HG03103 (cell line): ENCODE data around the gene RBAK.
"Not testable (repeated sequence)": the region's sequence is repeated elsewhere in the genome, so short reads cannot be mapped to it uniquely, and the experiment has no call there.

ENCODE experiments used
- ATAC-seq: cut with Tn5 transposase; IDR thresholded peaks from one replicate; pipeline ENCODE4 v1.9.1; 2021; ENCODE audit warnings: low read depth; ENCODE audit not compliant: unreplicated experiment

Gene RBAK

GRCh38 chr7:5047127-5047526 lies 1.5 kb downstream of the RBAK start:
- not testable (repeated sequence) for ATAC-seq

DNA sequence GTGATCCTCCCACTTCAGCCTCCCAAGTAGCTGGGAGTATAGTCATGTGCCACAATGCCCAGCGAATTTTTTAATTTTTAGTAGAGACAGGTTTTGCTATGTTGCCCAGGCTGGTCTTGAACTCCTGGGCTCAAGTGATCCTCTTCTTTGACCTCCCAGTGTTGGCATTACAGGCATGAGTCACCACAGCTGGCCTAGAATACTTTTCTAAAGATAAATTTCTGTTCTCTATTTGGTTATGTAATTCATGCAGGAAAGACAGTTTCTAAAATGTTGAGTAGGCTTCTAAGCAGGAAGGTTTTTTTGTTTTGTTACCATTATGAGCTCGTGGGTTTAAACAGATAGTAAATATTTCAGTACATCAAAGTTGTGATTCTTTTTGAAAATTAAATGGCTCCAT lies 5.0 kb downstream of the RBAK start:
- ATAC-seq, result no peak

DNA sequence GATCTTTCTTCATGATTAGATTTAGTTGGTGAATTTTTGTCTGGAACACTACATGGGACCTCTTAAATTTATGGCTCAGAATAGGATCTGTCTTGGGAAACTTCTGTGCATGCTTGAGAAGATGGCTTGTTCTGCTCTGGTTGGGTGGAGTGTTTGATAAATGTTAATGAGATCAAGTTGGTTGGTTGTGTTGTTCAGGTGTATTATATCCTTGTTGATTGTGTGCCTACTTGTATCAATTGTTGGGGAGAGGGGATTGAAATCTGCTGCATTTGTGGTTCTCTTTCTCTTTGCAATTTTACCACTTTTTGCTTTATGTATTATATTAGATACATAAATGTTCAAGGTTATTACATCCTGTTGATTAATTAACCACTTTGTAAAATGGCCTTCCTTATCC lies 6.1 kb downstream of the RBAK start:
- not testable (repeated sequence) for ATAC-seq

GRCh38 chr7:5053175-5053574 lies 7.5 kb downstream of the RBAK start:
- ATAC-seq, result no peak

DNA sequence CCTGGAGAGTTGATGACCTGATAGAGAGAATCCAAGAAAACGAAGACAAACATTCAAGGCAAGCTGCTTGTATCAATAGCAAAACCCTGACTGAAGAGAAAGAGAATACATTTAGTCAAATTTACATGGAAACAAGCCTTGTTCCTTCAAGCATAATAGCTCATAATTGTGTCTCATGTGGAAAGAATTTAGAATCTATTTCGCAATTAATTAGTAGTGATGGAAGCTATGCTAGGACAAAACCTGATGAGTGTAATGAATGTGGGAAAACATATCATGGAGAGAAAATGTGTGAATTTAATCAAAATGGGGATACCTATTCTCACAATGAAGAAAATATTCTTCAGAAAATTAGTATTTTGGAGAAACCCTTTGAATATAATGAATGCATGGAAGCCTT lies 18.0 kb downstream of the RBAK start:
- ATAC-seq, result no peak

GRCh38 chr7:5064391-5065106 lies 18.9 kb downstream of the RBAK start:
- no peak for ATAC-seq

GRCh38 chr7:5065107-5065407 lies 19.4 kb downstream of the RBAK start:
- no peak for ATAC-seq

DNA sequence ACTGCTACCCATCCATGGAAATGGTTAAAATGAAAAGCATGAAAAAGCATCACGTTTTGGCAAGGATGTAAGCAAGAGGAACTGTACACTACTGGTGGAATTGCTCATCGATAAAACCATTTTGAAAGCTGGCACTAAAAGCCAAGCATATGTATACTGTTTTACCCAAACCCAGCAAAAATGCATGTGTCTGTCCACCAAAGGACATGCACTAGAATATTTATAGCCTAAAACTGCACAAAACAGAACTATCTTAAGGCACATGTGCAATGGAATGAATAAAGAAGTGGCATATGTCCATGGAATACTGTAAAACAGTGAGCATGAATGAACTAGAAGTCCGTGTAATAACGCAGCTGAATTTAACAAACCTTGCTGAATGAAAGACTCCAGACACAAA lies 22.9 kb downstream of the RBAK start:
- ATAC-seq, result no peak

- no peak for ATAC-seq
These were observed 24.5 kb downstream of the RBAK start for GRCh38 chr7:5070206-5070605.

- ATAC-seq, result not testable (repeated sequence)
These were observed 29.5 kb downstream of the RBAK start for GRCh38 chr7:5075187-5075586.

- no peak for ATAC-seq
These were observed 32.1 kb downstream of the RBAK start for GRCh38 chr7:5077740-5078139.

- no peak for ATAC-seq
These were observed 37.1 kb downstream of the RBAK start for GRCh38 chr7:5082806-5083205.

- no peak for ATAC-seq
These were observed 37.7 kb downstream of the RBAK start for GRCh38 chr7:5083311-5083711.

DNA sequence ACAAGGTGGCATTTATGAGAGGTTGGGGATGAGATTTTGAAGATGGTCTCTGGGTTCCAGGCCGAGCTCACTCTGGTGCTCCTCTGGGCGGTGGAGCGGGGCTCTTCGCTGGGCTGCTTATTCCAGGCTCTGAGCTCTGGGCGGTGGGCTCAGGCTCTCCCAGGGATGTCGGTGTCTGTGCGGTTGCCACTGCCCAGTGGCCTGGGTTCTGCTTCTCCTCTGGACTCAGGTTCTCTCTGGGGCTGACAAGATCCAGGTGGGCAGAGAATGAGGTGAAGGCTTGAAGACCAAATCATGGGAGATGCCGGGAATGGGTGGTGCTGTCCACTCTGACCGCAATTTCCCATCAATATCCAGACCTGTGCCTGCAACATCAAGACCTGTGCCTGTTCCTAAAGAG lies 40.6 kb downstream of the RBAK start:
- no peak for ATAC-seq

- not testable (repeated sequence) for ATAC-seq
These were observed 42.7 kb downstream of the RBAK start for GRCh38 chr7:5088228-5088833.

GRCh38 chr7:5088906-5089305 lies 43.2 kb downstream of the RBAK start:
- no peak for ATAC-seq

DNA sequence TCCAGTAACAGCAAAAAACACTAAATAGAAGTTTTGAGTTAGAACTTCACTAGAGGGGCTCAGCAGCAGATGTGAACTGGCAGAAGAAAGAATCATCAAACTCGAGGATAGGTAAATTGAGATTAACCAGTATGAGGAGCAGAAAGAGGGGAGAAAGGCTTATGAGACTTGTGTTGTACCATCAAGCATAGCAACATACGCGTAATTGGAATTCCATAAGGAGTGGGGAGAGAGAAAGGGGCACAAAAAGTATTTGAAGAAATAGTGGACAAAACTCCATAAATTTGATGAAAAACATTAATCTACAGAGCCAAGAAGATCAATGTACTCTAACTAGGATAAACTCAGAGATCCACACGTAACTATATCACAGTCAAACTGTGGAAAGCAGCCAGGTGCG lies 48.3 kb downstream of the RBAK start:
- ATAC-seq, result no peak

DNA sequence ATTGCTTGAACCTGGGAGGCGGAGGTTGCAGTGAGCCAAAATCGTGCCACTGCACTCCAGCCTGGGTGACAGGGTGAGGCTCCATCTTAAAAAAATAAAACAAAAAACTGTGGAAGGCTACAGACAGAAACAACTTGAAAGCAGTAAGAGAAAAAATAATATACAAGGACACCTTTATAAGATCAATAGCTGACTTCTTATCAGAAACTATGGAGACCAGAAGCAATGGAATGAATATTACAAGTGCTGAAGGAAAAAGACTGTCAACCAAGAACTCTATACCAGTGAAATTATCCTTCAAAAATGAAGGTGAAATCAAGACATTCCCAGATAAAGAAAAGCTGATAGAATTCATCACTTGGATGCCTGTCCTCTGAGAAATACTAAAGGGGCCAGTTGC lies 49.0 kb downstream of the RBAK start:
- no peak for ATAC-seq

GRCh38 chr7:5116359-5116758 lies 70.7 kb downstream of the RBAK start:
- no peak for ATAC-seq

- no peak for ATAC-seq
These were observed 71.7 kb downstream of the RBAK start for GRCh38 chr7:5117095-5117970.
